Fibroblast of skin of scalp (primary cell): ENCODE measurements around the gene NEDD8.

Experiments used
- DNase-seq: peaks from one replicate; pipeline ENCODE4 v3.0.0-alpha.2; 2013

NEDD8 gene

GRCh38 chr14:24195186-24196070 lies 36.7 kb downstream of the NEDD8 start, which contains the start of gene TM9SF1:
Gene TM9SF1 (minus strand): TSS chr14:24195441. CDS start chr14:24195019, 422 bp downstream.
- DNase-seq: peak; percentile 88

- DNase-seq: no peak
Observed at GRCh38 chr14:24194873-24195185, 37.3 kb downstream of the NEDD8 start.

- DNase-seq: no peak
Observed at GRCh38 chr14:24194186-24194872, 37.8 kb downstream of the NEDD8 start.

- DNase-seq: no peak
Observed at GRCh38 chr14:24192933-24193332, 39.2 kb downstream of the NEDD8 start.

- DNase-seq: no peak
Observed at GRCh38 chr14:24190416-24190815, 41.8 kb downstream of the NEDD8 start.

GRCh38 chr14:24189460-24189859 lies 42.7 kb downstream of the NEDD8 start:
- DNase-seq: no peak

GRCh38 chr14:24189059-24189375 lies 43.1 kb downstream of the NEDD8 start:
- no peak for DNase-seq

GRCh38 chr14:24188251-24189058 lies 43.7 kb downstream of the NEDD8 start, which contains the start of gene IPO4:
Gene IPO4 (minus strand): TSS chr14:24188816. CDS start chr14:24188787, 29 bp downstream.
- peak; percentile 98 for DNase-seq

GRCh38 chr14:24187539-24187915 lies 44.6 kb downstream of the NEDD8 start:
- DNase-seq: no peak

GRCh38 chr14:24186831-24187538 lies 45.2 kb downstream of the NEDD8 start:
- no peak for DNase-seq

GRCh38 chr14:24185741-24186140 lies 46.4 kb downstream of the NEDD8 start:
- no peak for DNase-seq

GRCh38 chr14:24185026-24185425 lies 47.1 kb downstream of the NEDD8 start:
- DNase-seq: no peak

- DNase-seq: no peak
Observed at GRCh38 chr14:24184104-24184970, 47.8 kb downstream of the NEDD8 start.

- DNase-seq: no peak
Observed at GRCh38 chr14:24183014-24183481, 49.1 kb downstream of the NEDD8 start.

GRCh38 chr14:24182110-24182882 lies 49.9 kb downstream of the NEDD8 start:
- DNase-seq: no peak

GRCh38 chr14:24181371-24182077 lies 50.6 kb downstream of the NEDD8 start:
- DNase-seq: no peak

- no peak for DNase-seq
Observed at GRCh38 chr14:24179961-24180796, 52.0 kb downstream of the NEDD8 start.

- no peak for DNase-seq
Observed at GRCh38 chr14:24179294-24179960, 52.7 kb downstream of the NEDD8 start.
